DMS153 (cell line): ENCODE measurements around the gene LHX4.
A peak's percentile ranks its signal among the peaks of the same experiment; 100 is the strongest.

Experiments
- DNase-seq: peaks from one replicate; lab custom pipeline; 2025; lab: John Stamatoyannopoulos, UW

LHX4 gene

GRCh38 chr1:180271272-180272255, 41.5 kb downstream of the LHX4 start:
- no peak for DNase-seq

GRCh38 chr1:180272395-180272794, 42.3 kb downstream of the LHX4 start:
- no peak for DNase-seq

GRCh38 chr1:180273066-180273465, 43.0 kb downstream of the LHX4 start:
- no peak for DNase-seq

GRCh38 chr1:180274221-180274620, 44.2 kb downstream of the LHX4 start:
- DNase-seq: no peak

GRCh38 chr1:180275726-180276125, 45.7 kb downstream of the LHX4 start:
- DNase-seq: no peak

GRCh38 chr1:180277476-180278193, 47.6 kb downstream of the LHX4 start:
- DNase-seq: no peak

GRCh38 chr1:180278194-180278515, 48.1 kb downstream of the LHX4 start:
- DNase-seq: no peak

GRCh38 chr1:180278596-180279395, 48.7 kb downstream of the LHX4 start:
- no peak for DNase-seq

GRCh38 chr1:180279651-180280050, 49.6 kb downstream of the LHX4 start:
- DNase-seq: no peak

GRCh38 chr1:180280617-180281016, 50.6 kb downstream of the LHX4 start:
- DNase-seq: no peak

GRCh38 chr1:180281490-180281889, 51.4 kb downstream of the LHX4 start:
- no peak for DNase-seq

- DNase-seq: no peak
Observed at GRCh38 chr1:180282401-180283044, 52.5 kb downstream of the LHX4 start.

GRCh38 chr1:180283098-180283497, 53.0 kb downstream of the LHX4 start:
- DNase-seq: peak; percentile 30

GRCh38 chr1:180286417-180286816, 56.4 kb downstream of the LHX4 start:
- no peak for DNase-seq

- no peak for DNase-seq
Observed at GRCh38 chr1:180287988-180288705, 58.1 kb downstream of the LHX4 start.

- DNase-seq: no peak
Observed at GRCh38 chr1:180288940-180289339, 58.9 kb downstream of the LHX4 start.

GRCh38 chr1:180290265-180291001, 60.4 kb downstream of the LHX4 start:
- no peak for DNase-seq

- no peak for DNase-seq
Observed at GRCh38 chr1:180291004-180291403, 60.9 kb downstream of the LHX4 start.

- no peak for DNase-seq
Observed at GRCh38 chr1:180294711-180295110, 64.6 kb downstream of the LHX4 start.

GRCh38 chr1:180295999-180296398, 65.9 kb downstream of the LHX4 start:
- no peak for DNase-seq
